Endometrium (tissue), 2 donors: ENCODE results near the gene ANO4.
"Not testable (repeated sequence)": the region's sequence is repeated elsewhere in the genome, so short reads cannot be mapped to it uniquely, and the experiment has no call there.

Source experiments
- FAIRE-seq: peaks from 2 replicates; lab custom pipeline; 2012; peaks lifted over from hg19 to GRCh38; lab: Jason Lieb, UNC
- donor health status: control.
- donor health status: control.

Gene ANO4

DNA sequence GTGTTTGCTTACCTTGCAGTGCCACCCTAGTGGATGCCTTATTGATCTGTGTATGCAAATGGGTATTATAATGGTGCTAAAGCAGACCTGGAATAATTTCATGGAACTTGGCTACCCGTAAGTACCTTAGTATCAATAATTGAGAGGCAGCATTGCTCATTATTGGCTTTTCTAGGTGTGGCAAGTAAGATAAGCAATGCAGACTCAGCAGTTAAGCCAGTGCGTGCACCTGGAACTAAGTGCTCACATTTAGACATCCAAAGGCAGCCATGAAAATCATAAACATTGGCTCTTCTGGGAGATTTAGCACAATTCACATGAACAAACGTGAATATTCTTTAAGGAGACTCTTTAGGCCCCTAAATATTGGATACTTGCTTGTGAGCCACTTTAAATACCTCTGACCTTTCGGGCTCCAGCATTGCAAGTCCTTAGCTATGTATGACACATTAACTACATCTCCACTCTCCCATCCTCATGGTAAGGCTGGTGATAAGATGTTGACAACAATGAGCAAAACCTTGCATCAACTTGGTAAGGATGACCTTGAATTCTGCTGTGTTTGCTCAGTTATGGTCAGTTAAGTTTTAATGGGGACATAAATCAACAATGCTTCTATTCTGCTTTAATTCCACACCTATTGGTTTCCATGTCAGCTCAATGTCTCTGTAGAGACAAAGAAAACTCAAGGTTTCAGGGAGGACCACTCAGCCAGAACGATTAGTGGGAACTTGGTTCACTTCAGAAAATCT, 303.4 kb downstream of the ANO4 start:
- FAIRE-seq = no peak

GRCh38 chr12:101107032-101107763, 312.6 kb downstream of the ANO4 start:
- no peak for FAIRE-seq

- no peak for FAIRE-seq
Measured at GRCh38 chr12:101108130-101108529, 313.6 kb downstream of the ANO4 start.

- FAIRE-seq = no peak
Measured at GRCh38 chr12:101110866-101111265, 316.3 kb downstream of the ANO4 start.

- FAIRE-seq = no peak
Measured at GRCh38 chr12:101111441-101111840, 316.9 kb downstream of the ANO4 start.

DNA sequence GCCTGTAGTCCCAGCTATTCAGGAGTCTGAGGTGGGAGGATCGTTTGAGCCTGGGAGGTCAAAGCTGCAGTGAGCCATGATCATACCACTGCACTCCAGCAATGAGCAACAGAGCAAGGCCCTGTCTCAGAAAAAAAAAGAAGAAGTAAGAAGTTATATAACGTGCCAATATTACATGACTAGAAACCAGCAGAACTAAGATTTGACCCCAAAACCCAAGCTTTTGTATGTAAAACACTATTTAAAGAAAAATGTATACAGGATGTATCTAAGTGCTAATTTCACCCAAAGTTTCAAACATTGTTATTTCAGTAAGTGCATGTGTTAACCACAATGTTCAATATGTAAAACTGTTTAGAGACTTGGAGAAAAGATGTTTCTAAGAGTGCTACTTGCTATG, 320.8 kb downstream of the ANO4 start:
- FAIRE-seq = no peak

GRCh38 chr12:101116911-101117310, 322.3 kb downstream of the ANO4 start:
- no peak for FAIRE-seq

DNA sequence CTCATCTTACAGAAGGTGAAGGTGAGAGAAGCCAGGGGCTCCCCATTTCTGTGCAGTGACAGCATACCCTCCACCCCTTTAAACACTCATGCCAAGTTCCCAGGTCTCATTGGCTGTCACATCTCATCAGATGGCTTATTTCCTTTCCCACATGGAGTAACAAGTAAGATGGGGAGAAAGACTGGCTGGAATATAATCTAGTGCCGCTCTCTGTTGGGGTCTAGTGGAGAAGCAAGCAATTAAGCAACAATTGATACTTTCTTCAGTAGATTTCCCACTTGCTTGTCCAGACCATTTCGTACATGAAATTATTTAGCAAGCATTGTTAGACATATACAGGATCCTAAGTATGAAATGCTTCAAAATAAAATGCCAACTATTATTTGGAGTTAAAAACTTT, 323.3 kb downstream of the ANO4 start:
- FAIRE-seq = no peak

GRCh38 chr12:101127521-101128219, 333.1 kb downstream of the ANO4 start:
- no peak for FAIRE-seq

DNA sequence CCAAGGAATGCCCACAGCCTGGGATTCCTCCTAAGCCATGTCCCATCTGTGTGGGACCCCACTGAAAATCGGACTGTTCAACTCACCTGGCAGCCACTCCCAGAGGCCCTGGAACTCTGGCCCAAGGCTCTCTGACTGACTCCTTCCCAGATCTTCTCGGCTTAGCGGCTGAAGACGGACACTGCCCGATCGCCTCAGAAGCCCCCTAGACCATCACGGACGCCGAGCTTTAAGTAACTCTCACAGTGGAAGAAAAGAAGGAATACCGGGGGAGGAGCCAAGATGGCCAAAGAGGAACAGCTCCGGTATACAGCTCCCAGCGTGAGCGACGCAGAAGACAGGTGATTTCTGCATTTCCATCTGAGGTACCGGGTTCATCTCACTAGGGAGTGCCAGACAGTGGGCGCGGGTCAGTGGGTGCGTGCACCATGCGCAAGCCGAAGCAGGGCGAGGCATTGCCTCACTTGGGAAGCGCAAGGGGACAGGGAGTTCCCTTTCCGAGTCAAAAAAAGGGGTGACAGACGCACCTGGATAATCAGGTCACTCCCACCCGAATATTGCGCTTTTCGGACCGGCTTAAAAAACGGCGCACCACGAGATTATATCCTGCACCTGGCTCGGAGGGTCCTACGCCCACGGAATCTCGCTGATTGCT, 351.3 kb downstream of the ANO4 start:
- not testable (repeated sequence) for FAIRE-seq

- peak; percentile 71 for FAIRE-seq
Measured at GRCh38 chr12:101165319-101165718, 370.7 kb downstream of the ANO4 start.

DNA sequence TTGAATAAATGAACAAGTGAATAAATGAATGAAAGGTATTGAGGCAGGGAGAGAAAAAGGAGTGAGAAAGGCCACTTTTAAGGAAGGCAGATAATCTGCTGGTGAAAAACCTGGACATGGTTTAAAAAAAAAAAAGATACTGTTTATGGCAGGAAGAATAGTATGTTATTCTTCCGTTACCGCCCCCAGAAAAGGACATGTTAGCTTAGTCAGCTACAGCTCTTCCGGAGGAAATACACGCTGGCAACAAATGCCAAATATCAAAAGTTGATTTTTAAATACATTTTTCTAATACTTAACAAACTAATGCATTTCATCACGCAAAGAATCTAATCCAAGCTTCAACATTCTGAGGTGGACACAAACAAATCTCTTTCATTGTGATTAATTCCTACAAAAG, 372.3 kb downstream of the ANO4 start:
- FAIRE-seq = no peak

DNA sequence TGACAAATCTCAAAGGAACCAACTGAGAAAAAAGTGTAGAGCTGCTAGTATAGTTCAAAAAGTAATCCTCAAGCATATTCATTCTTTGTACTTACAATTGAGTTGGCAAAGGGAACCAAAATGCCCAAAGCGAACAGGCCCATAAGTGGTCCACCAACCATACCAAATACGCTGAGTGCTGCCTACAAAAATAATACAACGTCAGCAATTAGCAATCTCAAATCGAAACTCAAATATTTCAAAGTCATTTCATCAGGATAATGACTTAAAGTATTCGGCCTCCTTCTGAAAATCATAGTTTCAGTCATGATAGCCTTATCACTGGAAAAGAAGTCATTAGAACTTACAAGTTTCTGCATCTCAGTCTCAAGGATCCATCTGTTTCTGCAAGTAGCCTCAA, 373.4 kb downstream of the ANO4 start:
- no peak for FAIRE-seq

- no peak for FAIRE-seq
Measured at GRCh38 chr12:101172316-101172715, 377.7 kb downstream of the ANO4 start.

GRCh38 chr12:101173197-101173749, 378.7 kb downstream of the ANO4 start:
- no peak for FAIRE-seq

DNA sequence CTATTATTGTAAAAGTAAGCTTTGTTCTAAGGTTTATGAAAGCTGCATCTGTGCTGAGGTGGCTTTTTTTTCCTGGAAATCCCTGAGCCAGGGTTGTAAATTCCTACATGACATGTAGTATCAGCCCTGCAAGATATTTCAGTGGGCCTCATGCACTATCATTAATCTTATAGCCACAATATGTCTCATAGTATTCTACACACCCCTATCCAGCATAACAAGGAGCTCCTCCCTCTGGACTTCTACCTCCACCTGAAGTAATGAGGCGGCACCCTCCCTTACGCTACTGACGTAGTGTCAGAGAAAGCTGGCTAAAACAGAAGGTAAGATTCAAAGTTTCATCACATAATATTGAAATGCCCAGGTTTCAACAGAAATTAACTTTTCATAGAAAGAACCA, 380.0 kb downstream of the ANO4 start:
- no peak for FAIRE-seq
